Hepatocyte (in vitro differentiated cells): ENCODE data around the gene UNC13D. TPM values are rescaled to one million over a fixed set of nuclear protein-coding genes. Genes with fewer than 3 reads are reported as not detected.

Experiments used
- DNase-seq: peaks from one replicate; pipeline ENCODE4 v3.0.0-alpha.2; 2016; ENCODE audit warnings: low spot score
- H2AFZ ChIP-seq: fragments of 200-600 bp; sonication (generic); 2 replicates; pipeline ENCODE4 v1.6.0; 2016; ENCODE audit warnings: antibody characterized with exemption, mild to moderate bottlenecking
- H3K27ac ChIP-seq: fragments of 200-600 bp; sonication (generic); 2 replicates; pipeline ENCODE4 v1.5.1; 2016; ENCODE audit warnings: mild to moderate bottlenecking
- H3K27me3 ChIP-seq: fragments of 200-600 bp; sonication (generic); 2 replicates; pipeline ENCODE4 v1.6.1; 2016
- H3K36me3 ChIP-seq: fragments of 200-600 bp; sonication (generic); replicated peaks from 2 replicates; pipeline ENCODE4 v1.5.1; 2016; ENCODE audit warnings: low read depth; ENCODE audit not compliant: insufficient read depth
- H3K4me1 ChIP-seq: fragments of 200-600 bp; sonication (generic); 2 replicates; pipeline ENCODE4 v1.5.1; 2016; ENCODE audit warnings: mild to moderate bottlenecking, moderate library complexity; ENCODE audit not compliant: insufficient read depth
- H3K4me2 ChIP-seq: fragments of 200-600 bp; sonication (generic); 2 replicates; pipeline ENCODE4 v1.6.0; 2016
- H3K4me3 ChIP-seq: fragments of 200-600 bp; sonication (generic); 2 replicates; pipeline ENCODE4 v1.5.1; 2016; ENCODE audit warnings: mild to moderate bottlenecking
- H3K79me2 ChIP-seq: fragments of 200-600 bp; sonication (generic); 2 replicates; pipeline ENCODE4 v1.6.0; 2017; ENCODE audit warnings: mild to moderate bottlenecking
- H3K9me2 ChIP-seq: fragments of 200-600 bp; sonication (generic); replicated peaks from 2 replicates; pipeline ENCODE4 v1.6.0; 2017; ENCODE audit warnings: mild to moderate bottlenecking; ENCODE audit not compliant: insufficient read depth
- H3K9me3 ChIP-seq: fragments of 200-600 bp; sonication (generic); 2 replicates; pipeline ENCODE4 v1.5.1; 2016; ENCODE audit warnings: low read depth, mild to moderate bottlenecking
- H4K20me1 ChIP-seq: fragments of 200-600 bp; sonication (generic); 2 replicates; pipeline ENCODE4 v1.6.0; 2016; ENCODE audit warnings: mild to moderate bottlenecking; ENCODE audit not compliant: insufficient read depth, poor library complexity, severe bottlenecking
- EZH2 ChIP-seq: fragments of 200-600 bp; sonication (generic); IDR thresholded peaks from 2 replicates; pipeline ENCODE4 v1.6.1; 2016; ENCODE audit warnings: antibody characterized with exemption, mild to moderate bottlenecking, borderline replicate concordance
- EZH2phosphoT487 ChIP-seq: fragments of 200-600 bp; sonication (generic); IDR thresholded peaks from one replicate; pipeline ENCODE4 v1.6.1; 2018; ENCODE audit warnings: antibody characterized with exemption, mild to moderate bottlenecking, low read depth, moderate library complexity; ENCODE audit not compliant: unreplicated experiment, severe bottlenecking
- WGBS: methylation state at CpG from one replicate; pipeline ENCODE4 v1.1.6; 2016; ENCODE audit warnings: low lambda C conversion rate; ENCODE audit errors: missing lambda C conversion rate; 5-methylcytosine and 5-hydroxymethylcytosine counted together
- polyA plus RNA-seq: library from polyadenylated mRNA; unstranded; fragments of >200 nt; fragmentation: Nextera tagmentation; extraction: Ambion mirVana; gene quantifications from 2 replicates; pipeline ENCODE4 v1.2.1, GENCODE V29; 2016
- total RNA-seq: library from RNA; depleted of rRNA; stranded (reverse); fragments of >200 nt; gene quantifications from 2 replicates; pipeline ENCODE4 v1.2.3, GENCODE V29; 2014
- TF ChIP-seq, protein P1 (sequence below): fragments of 200-600 bp; sonication (generic); IDR thresholded peaks from 2 replicates; pipeline ENCODE4 v1.5.1; 2016; ENCODE audit warnings: antibody characterized with exemption, mild to moderate bottlenecking; ENCODE audit not compliant: poor library complexity

The UNC13D gene
- total and polyA plus RNA-seq, 2 experiments from 2014 or later: 2.2 to 8.8 TPM

DNA sequence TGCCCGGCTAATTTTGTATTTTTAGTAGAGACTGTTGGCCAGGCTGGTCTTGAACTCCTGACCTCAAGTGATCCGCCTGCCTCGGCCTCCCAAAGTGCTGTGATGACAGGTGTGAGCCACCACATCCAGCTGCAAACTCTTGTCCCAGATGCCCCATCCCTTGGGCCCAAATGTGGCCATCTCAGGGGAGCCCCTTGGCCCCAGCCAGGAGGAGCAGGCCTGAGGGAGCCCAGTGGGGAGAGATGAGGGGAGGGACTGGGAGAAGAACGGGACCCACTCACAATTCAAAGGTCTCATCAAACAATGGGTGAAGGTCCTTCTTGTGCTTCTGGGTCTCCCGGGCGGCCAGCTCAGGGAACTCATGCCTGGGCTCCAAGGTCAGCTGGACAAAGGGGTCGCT lies 14.5 kb downstream of the UNC13D start:
- DNase-seq: no peak
- H2AFZ ChIP-seq: no peak overlapping the region
- H3K9me3 ChIP-seq: no peaks in the 10 kb centered on the region
- TF ChIP-seq EZH2 (no peak), EZH2phosphoT487 (no peak)
- TF ChIP-seq, protein P1, sequence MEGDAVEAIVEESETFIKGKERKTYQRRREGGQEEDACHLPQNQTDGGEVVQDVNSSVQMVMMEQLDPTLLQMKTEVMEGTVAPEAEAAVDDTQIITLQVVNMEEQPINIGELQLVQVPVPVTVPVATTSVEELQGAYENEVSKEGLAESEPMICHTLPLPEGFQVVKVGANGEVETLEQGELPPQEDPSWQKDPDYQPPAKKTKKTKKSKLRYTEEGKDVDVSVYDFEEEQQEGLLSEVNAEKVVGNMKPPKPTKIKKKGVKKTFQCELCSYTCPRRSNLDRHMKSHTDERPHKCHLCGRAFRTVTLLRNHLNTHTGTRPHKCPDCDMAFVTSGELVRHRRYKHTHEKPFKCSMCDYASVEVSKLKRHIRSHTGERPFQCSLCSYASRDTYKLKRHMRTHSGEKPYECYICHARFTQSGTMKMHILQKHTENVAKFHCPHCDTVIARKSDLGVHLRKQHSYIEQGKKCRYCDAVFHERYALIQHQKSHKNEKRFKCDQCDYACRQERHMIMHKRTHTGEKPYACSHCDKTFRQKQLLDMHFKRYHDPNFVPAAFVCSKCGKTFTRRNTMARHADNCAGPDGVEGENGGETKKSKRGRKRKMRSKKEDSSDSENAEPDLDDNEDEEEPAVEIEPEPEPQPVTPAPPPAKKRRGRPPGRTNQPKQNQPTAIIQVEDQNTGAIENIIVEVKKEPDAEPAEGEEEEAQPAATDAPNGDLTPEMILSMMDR: no peak
- peaks cover 22% of the 10 kb centered on the region for H3K4me1 ChIP-seq
- H4K20me1 ChIP-seq: no peaks in the 10 kb centered on the region
- no peaks in the 10 kb centered on the region for H3K36me3 ChIP-seq
- no peaks in the 10 kb centered on the region for H3K9me2 ChIP-seq
- no peaks in the 10 kb centered on the region for H3K79me2 ChIP-seq
- no peak overlapping the region for H3K4me2 ChIP-seq
- WGBS: 95% methylated on average over 7 of the region's 7 CpGs
- H3K27ac ChIP-seq: no peak overlapping the region
- H3K27me3 ChIP-seq: no peaks in the 10 kb centered on the region
- H3K4me3 ChIP-seq: no peak overlapping the region

DNA sequence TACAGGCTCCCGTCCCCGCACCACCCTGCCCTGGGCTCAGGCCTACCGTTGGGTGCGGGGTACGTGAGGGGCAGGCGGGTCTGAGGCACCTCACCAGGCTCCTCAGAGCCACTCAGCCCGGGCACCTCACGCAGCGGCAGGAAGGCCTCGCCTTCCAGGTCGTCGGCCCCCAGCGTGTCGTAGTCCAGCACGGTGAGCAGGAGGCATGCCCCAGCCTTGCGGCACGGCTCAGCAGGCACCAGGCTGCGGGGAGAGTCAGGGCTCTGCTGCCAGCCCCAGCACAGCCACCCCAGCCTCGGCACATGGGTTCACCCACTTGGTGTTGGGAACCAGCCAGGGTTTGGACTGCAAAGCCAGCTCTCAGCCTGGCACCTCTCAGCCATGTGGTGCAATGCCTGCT lies 15.5 kb downstream of the UNC13D start:
- H3K79me2 ChIP-seq: no peaks in the 10 kb centered on the region
- DNase-seq: no peak
- WGBS: 94% methylated on average over 19 of the region's 19 CpGs
- no peak overlapping the region for H3K4me2 ChIP-seq
- no peak overlapping the region for H3K27ac ChIP-seq
- H3K9me3 ChIP-seq: no peaks in the 10 kb centered on the region
- H3K4me3 ChIP-seq: no peak overlapping the region
- H4K20me1 ChIP-seq: no peaks in the 10 kb centered on the region
- no peaks in the 10 kb centered on the region for H3K9me2 ChIP-seq
- no peaks in the 10 kb centered on the region for H3K36me3 ChIP-seq
- no peaks in the 10 kb centered on the region for H3K27me3 ChIP-seq
- no peak for TF ChIP-seq EZH2phosphoT487
- TF ChIP-seq, protein P1: no peak
- no peak for TF ChIP-seq EZH2
- peaks cover 27% of the 10 kb centered on the region for H3K4me1 ChIP-seq
- no peak overlapping the region for H2AFZ ChIP-seq

DNA sequence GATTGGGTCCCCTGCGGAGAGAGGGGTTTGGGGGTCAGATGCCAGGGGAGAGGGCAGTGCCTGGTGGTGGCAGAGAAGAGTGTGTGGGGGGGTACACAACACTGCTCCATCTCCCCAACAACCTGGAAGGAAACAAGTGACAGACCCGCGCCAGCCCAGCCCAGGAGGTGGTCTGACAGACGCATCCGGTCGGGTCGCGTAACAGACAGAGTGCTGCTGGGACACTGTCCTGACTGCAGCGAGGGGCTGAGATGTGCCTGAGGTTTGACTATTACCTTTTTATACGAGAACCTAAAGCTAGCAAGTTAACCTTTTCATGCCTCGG lies 16.2 kb downstream of the UNC13D start:
- Histone ChIP-seq H3K4me3 (no peak overlapping the region), H3K9me3 (no peaks in the 10 kb centered on the region), H3K79me2 (no peaks in the 10 kb centered on the region), H3K27me3 (no peaks in the 10 kb centered on the region), H4K20me1 (no peaks in the 10 kb centered on the region), H3K4me1 (peaks cover 27% of the 10 kb centered on the region), H2AFZ (no peak overlapping the region), H3K36me3 (no peaks in the 10 kb centered on the region), H3K9me2 (no peaks in the 10 kb centered on the region), H3K27ac (no peak overlapping the region), H3K4me2 (peak overlapping the region; percentile 57)
- TF ChIP-seq EZH2 (no peak), EZH2phosphoT487 (no peak)
- TF ChIP-seq, protein P1: no peak
- 71% methylated on average over 11 of the region's 11 CpGs for WGBS
- DNase-seq: no peak
